PFSK-1 (cell line): ENCODE measurements around the gene GPR108.

Experiments
- FOXP2 ChIP-seq: optimal IDR thresholded peaks from 2 replicates; pipeline ENCODE3; 2011; ENCODE audit warnings: borderline replicate concordance, control low read depth, inconsistent platforms; ENCODE audit not compliant: insufficient read depth; ENCODE audit errors: extremely low read length, extremely low read depth
- POLR2AphosphoS5 ChIP-seq: IDR thresholded peaks from 2 replicates; pipeline ENCODE4 v1.6.1; 2012; ENCODE audit warnings: low read depth, mild to moderate bottlenecking, control low read depth, low read length, moderate library complexity
- REST ChIP-seq, 2 experiments: IDR thresholded peaks; 2 replicates each; pipeline versions ENCODE4 v1.6.1 to v1.8.0; 2011 to 2012; ENCODE audit warnings: low read depth in 2 of 2, low read length in 2 of 2, control low read depth in 1 of 2, inconsistent platforms in 1 of 2, mild to moderate bottlenecking in 1 of 2, moderate library complexity in 1 of 2; ENCODE audit not compliant: insufficient read depth in 1 of 2
- SIN3A ChIP-seq: IDR thresholded peaks from 2 replicates; pipeline ENCODE4 v1.6.1; 2012; ENCODE audit warnings: mild to moderate bottlenecking, low read length, moderate library complexity, borderline replicate concordance; ENCODE audit not compliant: insufficient read depth
- TAF1 ChIP-seq: IDR thresholded peaks from 2 replicates; pipeline ENCODE4 v1.6.1; 2012; ENCODE audit warnings: low read length, control low read depth, borderline replicate concordance; ENCODE audit not compliant: insufficient read depth

The GPR108 gene

DNA sequence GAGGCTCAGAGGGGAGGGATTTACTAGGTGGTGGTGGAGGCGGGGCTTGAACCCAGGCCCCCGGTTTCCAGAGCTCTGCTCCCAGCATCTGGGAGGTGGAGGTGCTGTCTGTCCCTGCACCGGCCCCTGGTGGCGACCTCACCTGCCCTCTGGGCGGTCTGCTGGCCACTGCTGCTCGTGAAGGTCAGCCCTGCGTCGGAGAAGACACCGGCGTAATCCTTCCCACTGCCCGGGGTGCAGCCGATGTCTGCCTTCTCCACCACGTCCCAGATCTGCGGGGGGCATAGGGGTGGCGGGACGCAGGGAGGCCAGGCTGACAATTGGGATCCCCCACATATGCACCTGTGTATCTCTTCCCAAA is 29.7 kb downstream of the GPR108 start:
- TF ChIP-seq SIN3A (no peak), TAF1 (no peak), POLR2AphosphoS5 (no peak), REST (IDR thresholded peaks at IDR 0.05; ENCODE audit: insufficient read depth in 1 of 2, low read depth in 2 of 2, low read length in 2 of 2) (no peak), FOXP2 (no peak)

DNA sequence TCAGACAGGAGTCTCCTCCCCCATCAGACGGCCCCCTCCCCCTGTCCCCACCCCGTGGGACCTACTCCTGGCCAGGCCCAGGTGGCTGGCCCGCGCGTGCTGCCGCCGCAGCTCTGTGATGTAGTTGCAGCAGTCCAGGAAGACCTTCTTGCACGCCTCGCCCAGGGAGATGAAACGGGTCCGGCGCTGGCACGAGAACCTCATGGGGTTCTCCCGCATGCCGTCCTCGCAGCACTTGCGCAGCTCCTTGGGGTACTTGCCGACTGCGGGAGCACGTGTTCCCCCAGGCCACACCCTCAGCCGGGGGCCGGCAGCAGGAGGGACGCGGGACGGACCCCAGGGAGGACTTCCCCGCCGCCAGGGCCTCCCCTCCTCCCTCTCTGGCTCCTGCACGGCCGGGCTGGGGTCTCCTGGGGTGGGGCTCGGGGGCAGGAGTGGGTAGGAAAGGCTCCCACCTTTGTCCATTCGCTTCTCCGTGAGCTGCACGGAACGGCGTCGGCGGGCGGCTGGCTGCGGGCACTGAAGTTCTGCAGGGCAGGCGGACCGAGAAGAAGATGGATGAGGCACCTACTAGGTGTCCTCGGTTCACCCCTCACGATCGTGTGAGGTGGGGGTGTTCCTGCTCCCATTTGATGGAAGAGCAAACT is 30.2 kb downstream of the GPR108 start:
- no peak for TF ChIP-seq FOXP2
- TF ChIP-seq REST (IDR thresholded peaks at IDR 0.05; ENCODE audit: insufficient read depth in 1 of 2, low read depth in 2 of 2, low read length in 2 of 2): no peak
- no peak for TF ChIP-seq POLR2AphosphoS5
- no peak for TF ChIP-seq SIN3A
- TF ChIP-seq TAF1: no peak

DNA sequence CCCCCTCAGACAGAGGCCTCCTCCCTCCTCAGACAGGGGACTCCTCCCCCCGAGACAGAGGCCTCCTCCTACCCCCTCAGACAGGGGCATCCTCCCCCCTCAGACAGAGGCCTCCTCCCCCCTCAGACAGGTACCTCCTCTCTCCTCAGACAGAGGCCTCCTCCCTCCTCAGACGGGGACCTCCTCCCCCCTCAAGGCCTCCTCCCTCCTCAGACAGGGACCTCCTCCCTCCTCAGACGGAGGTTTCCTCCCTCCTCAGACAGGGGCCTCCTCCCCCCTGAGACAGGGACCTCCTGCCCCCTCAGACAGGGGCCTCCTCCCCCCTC is 30.8 kb downstream of the GPR108 start:
- no peak for TF ChIP-seq FOXP2
- no peak for TF ChIP-seq REST (IDR thresholded peaks at IDR 0.05; ENCODE audit: insufficient read depth in 1 of 2, low read depth in 2 of 2, low read length in 2 of 2)
- no peak for TF ChIP-seq SIN3A
- TF ChIP-seq TAF1: no peak
- no peak for TF ChIP-seq POLR2AphosphoS5

GRCh38 chr19:6705931-6706632 is 31.3 kb downstream of the GPR108 start:
- no peak for TF ChIP-seq FOXP2
- no peak for TF ChIP-seq POLR2AphosphoS5
- no peak for TF ChIP-seq TAF1
- TF ChIP-seq SIN3A: no peak
- no peak for TF ChIP-seq REST (IDR thresholded peaks at IDR 0.05; ENCODE audit: insufficient read depth in 1 of 2, low read depth in 2 of 2, low read length in 2 of 2)
